HUES64 (cell line): ENCODE results near the gene C14orf39. TPM values are rescaled to one million over a fixed set of nuclear protein-coding genes. Genes with fewer than 3 reads are reported as not detected.

Source experiments
- H3K27ac ChIP-seq: 2 replicates; pipeline ENCODE4 v1.7.0; 2013; ENCODE audit warnings: low read depth, low read length, inconsistent platforms
- H3K27me3 ChIP-seq: 2 replicates; pipeline ENCODE4 v1.6.1; 2013; ENCODE audit warnings: mild to moderate bottlenecking, low read length; ENCODE audit not compliant: insufficient read depth
- H3K36me3 ChIP-seq: 2 replicates; pipeline ENCODE4 v1.6.1; 2013; ENCODE audit warnings: mild to moderate bottlenecking, low read length; ENCODE audit not compliant: insufficient read depth
- H3K4me1 ChIP-seq: 2 replicates; pipeline ENCODE4 v1.6.1; 2013; ENCODE audit warnings: mild to moderate bottlenecking, low read length, moderate library complexity; ENCODE audit not compliant: insufficient read depth
- H3K4me3 ChIP-seq: 2 replicates; pipeline ENCODE4 v1.5.1; 2013; ENCODE audit warnings: mild to moderate bottlenecking, low read length, moderate library complexity
- H3K9ac ChIP-seq: 2 replicates; pipeline ENCODE4 v1.6.1; 2013; ENCODE audit warnings: mild to moderate bottlenecking, low read depth, low read length
- H3K9me3 ChIP-seq: 2 replicates; pipeline ENCODE4 v1.6.1; 2013; ENCODE audit warnings: low read depth, low read length; ENCODE audit not compliant: insufficient read depth
- WGBS: fragments of 150-250, 120-280 bp; methylation state at CpG from one replicate; pipeline ENCODE4 v1.1.7; 2013; ENCODE audit warnings: missing lambda C conversion rate; 5-methylcytosine and 5-hydroxymethylcytosine counted together
- polyA plus RNA-seq, 2 experiments: library from polyadenylated mRNA; stranded (reverse); fragments of 50-300 nt; gene quantifications; one replicate each; pipeline ENCODE4 v1.2.3, GENCODE V29; 2013

The C14orf39 gene
- 1.00 TPM for polyA plus RNA-seq (2013, experiment 1 of 2)
- polyA plus RNA-seq (2013, experiment 2 of 2) = 2.6 TPM

- WGBS = under 1% methylated on average over 57 of the region's 57 CpGs
- Histone ChIP-seq H3K9ac (peak within 1 kb of the TSS; percentile 75), H3K4me1 (peaks cover 8% of the 10 kb centered on the region; the same call in 1 of the 2 replicates), H3K4me3 (peak within 1 kb of the TSS; percentile 63), H3K9me3 (no peaks in the 10 kb centered on the region), H3K27me3 (peaks cover 64% of the 10 kb centered on the region), H3K27ac (no peak within 1 kb of the TSS), H3K36me3 (no peaks in the 10 kb centered on the region)
These were observed at the start of gene C14orf39 for GRCh38 chr14:60485598-60486251. C14orf39 (minus strand) TSS chr14:60486063; CDS start chr14:60485078, 985 bp downstream.

GRCh38 chr14:60532442-60532841 is 46.6 kb upstream of the C14orf39 start:
- no peaks in the 10 kb centered on the region; the same call in 1 of the 2 replicates for H3K4me1 ChIP-seq
- WGBS = 60% methylated on average over 3 of the region's 3 CpGs
- no peaks in the 10 kb centered on the region for H3K9me3 ChIP-seq
- H3K27ac ChIP-seq = no peak overlapping the region
- no peak overlapping the region for H3K9ac ChIP-seq
- no peak overlapping the region for H3K4me3 ChIP-seq
- no peaks in the 10 kb centered on the region for H3K36me3 ChIP-seq
- no peaks in the 10 kb centered on the region for H3K27me3 ChIP-seq

GRCh38 chr14:60515511-60516289 is 29.8 kb upstream of the C14orf39 start:
- Histone ChIP-seq H3K27me3 (peaks cover 97% of the 10 kb centered on the region), H3K9ac (peak overlapping the region; percentile 67), H3K4me1 (peaks cover 37% of the 10 kb centered on the region), H3K27ac (no peak overlapping the region; the same call in 1 of the 2 replicates), H3K36me3 (no peaks in the 10 kb centered on the region), H3K9me3 (no peaks in the 10 kb centered on the region), H3K4me3 (peak overlapping the region; percentile 52)
- 2% methylated on average over 66 of the region's 66 CpGs for WGBS

GRCh38 chr14:60514741-60515491 is 29.1 kb upstream of the C14orf39 start:
- peak overlapping the region; percentile 67 for H3K9ac ChIP-seq
- H3K27me3 ChIP-seq = peaks cover 100% of the 10 kb centered on the region
- no peak overlapping the region for H3K27ac ChIP-seq
- H3K4me3 ChIP-seq = peak overlapping the region; percentile 52
- 1% methylated on average over 79 of the region's 79 CpGs for whole genome bisulfite sequencing
- H3K4me1 ChIP-seq = peaks cover 44% of the 10 kb centered on the region
- H3K36me3 ChIP-seq = no peaks in the 10 kb centered on the region
- no peaks in the 10 kb centered on the region for H3K9me3 ChIP-seq

GRCh38 chr14:60514378-60514740 is 28.5 kb upstream of the C14orf39 start:
- no peaks in the 10 kb centered on the region for H3K36me3 ChIP-seq
- no peak overlapping the region for H3K9ac ChIP-seq
- peaks cover 48% of the 10 kb centered on the region for H3K4me1 ChIP-seq
- H3K27me3 ChIP-seq = peaks cover 100% of the 10 kb centered on the region
- WGBS = 3% methylated on average over 6 of the region's 10 CpGs
- H3K27ac ChIP-seq = no peak overlapping the region
- no peaks in the 10 kb centered on the region for H3K9me3 ChIP-seq
- H3K4me3 ChIP-seq = peak overlapping the region; percentile 52

GRCh38 chr14:60512973-60513571 is 27.2 kb upstream of the C14orf39 start:
- H3K27me3 ChIP-seq = peaks cover 100% of the 10 kb centered on the region
- peaks cover 54% of the 10 kb centered on the region for H3K4me1 ChIP-seq
- H3K27ac ChIP-seq = no peak overlapping the region
- H3K9me3 ChIP-seq = no peaks in the 10 kb centered on the region
- H3K4me3 ChIP-seq = no peak overlapping the region
- 3% methylated on average over 7 of the region's 7 CpGs for WGBS
- H3K9ac ChIP-seq = no peak overlapping the region
- no peaks in the 10 kb centered on the region for H3K36me3 ChIP-seq

- 11% methylated on average over 2 of the region's 2 CpGs for WGBS
- Histone ChIP-seq H3K27ac (no peak overlapping the region), H3K4me3 (no peak overlapping the region), H3K4me1 (peaks cover 61% of the 10 kb centered on the region), H3K27me3 (peaks cover 100% of the 10 kb centered on the region), H3K9ac (no peak overlapping the region), H3K36me3 (no peaks in the 10 kb centered on the region), H3K9me3 (no peaks in the 10 kb centered on the region)
These were observed 26.3 kb upstream of the C14orf39 start for GRCh38 chr14:60512126-60512525.

GRCh38 chr14:60510951-60511599 is 25.2 kb upstream of the C14orf39 start:
- peaks cover 100% of the 10 kb centered on the region for H3K27me3 ChIP-seq
- H3K36me3 ChIP-seq = no peaks in the 10 kb centered on the region
- peak overlapping the region; percentile 49 for H3K4me3 ChIP-seq
- under 1% methylated on average over 49 of the region's 49 CpGs for WGBS
- H3K9me3 ChIP-seq = no peaks in the 10 kb centered on the region
- H3K4me1 ChIP-seq = peaks cover 65% of the 10 kb centered on the region
- no peak overlapping the region for H3K27ac ChIP-seq
- no peak overlapping the region for H3K9ac ChIP-seq

GRCh38 chr14:60510254-60510950 is 24.5 kb upstream of the C14orf39 start:
- Histone ChIP-seq H3K9me3 (no peaks in the 10 kb centered on the region), H3K4me1 (peaks cover 71% of the 10 kb centered on the region), H3K9ac (no peak overlapping the region), H3K27me3 (peaks cover 100% of the 10 kb centered on the region), H3K27ac (no peak overlapping the region), H3K4me3 (peak overlapping the region; percentile 49), H3K36me3 (no peaks in the 10 kb centered on the region)
- WGBS = 1% methylated on average over 35 of the region's 35 CpGs
